Stimulated activated CD4-positive, alpha-beta T cell treated with anti-CD3 and anti-CD28 coated beads, Interleukin-12 subunit alpha, Interleukin-12 subunit beta, amount 100 ng/mL, for 24 hours (primary cell): ENCODE data around the gene FBN1.

Experiments
- DNase-seq, 2 experiments: peaks; one replicate each; pipeline ENCODE4 v3.0.0-alpha.2; 2020; ENCODE audit warnings: low read depth in 2 of 2

Gene FBN1

DNA sequence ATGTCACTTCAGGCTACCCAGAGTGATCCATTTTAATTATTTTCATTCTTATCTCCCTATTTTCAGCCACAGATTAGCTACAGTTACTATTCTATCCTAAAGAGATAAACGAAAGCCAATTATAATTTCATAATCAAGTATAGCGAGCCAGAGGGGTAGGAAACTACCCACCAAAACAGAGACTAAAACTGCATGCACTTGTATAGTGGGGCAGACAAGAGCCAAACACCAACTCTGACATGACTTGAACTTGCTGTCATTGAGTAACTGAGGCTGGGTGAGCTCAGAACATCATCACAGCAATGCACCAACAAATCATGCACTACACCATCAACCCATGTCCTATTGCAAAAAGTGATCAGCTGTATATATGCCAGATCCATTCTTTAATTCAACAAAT lies 64.8 kb downstream of the FBN1 start:
- DNase-seq: no peak

DNA sequence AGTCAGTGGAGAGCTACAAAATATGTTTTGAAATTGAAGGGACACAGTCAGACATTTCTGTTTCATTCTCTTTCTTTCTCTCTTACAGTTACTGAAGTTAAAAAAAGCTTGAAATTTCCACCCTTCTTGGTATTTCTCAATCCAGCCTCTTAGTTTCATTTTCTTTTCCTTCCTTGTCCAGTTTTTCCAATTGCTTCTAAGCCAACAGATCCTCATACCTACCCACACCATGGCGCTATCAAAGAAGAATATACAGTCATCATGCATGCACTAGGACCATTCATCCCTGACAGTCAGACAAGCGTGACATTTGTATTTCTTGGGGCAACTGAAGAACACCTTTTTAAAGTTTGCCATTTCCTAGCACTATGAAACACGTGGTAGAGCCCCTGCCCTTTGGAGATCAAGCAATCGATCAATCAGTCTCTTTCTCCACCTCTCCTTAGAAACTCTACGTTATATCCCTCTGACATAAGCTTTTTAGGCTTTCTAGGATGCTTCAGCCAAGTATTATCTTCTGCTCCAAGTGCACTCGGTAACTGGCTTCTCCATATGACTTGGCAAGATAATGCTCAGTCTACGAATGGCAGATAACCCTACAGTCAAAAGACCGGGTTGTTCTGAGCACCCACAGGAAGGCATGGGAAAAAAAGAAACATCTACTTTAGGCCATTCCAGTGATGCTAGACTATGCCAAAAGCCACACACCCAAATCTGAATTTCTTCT lies 65.4 kb downstream of the FBN1 start:
- no peak for DNase-seq

GRCh38 chr15:48578965-48579364 lies 66.5 kb downstream of the FBN1 start:
- DNase-seq: no peak

DNA sequence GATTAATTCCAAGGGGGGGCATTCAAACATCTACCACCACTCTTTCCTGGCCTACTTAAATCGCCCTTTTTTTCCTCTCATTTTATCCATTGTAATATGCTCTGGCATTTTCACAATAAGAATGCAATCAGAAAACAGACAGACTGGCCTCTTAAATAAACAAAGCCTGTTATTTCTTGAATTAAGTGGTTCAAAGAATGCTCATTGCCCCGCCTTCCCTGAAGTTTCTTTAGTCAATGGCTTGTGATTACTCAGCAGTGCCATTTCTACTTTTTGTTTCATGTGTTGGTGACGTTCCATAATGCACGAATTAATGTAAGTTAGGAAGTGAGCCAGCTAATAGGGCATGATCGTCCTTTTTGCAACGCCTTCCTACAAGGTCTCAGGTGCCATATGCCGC lies 68.0 kb downstream of the FBN1 start:
- no peak for DNase-seq

DNA sequence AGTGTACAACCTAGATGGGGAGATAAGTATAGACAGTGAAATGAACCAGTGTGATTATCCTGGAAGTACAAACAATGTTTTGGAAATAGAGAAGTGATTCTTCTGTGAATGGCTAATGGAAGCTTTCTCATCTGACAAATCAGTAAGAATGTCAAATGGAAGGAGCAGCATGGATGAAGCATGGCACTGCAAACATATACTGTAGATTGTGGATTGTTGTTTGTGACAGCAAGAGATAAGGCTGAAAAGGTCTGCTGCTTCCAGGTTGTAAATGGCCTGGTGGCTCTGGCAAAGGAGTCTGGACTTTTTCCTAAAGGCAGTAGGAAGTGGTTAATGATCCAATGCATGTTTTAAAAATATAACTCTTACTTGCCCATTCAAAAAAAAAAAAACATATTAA lies 71.3 kb downstream of the FBN1 start:
- DNase-seq: no peak

- DNase-seq: no peak
These were observed 71.7 kb downstream of the FBN1 start for GRCh38 chr15:48573780-48574179.

DNA sequence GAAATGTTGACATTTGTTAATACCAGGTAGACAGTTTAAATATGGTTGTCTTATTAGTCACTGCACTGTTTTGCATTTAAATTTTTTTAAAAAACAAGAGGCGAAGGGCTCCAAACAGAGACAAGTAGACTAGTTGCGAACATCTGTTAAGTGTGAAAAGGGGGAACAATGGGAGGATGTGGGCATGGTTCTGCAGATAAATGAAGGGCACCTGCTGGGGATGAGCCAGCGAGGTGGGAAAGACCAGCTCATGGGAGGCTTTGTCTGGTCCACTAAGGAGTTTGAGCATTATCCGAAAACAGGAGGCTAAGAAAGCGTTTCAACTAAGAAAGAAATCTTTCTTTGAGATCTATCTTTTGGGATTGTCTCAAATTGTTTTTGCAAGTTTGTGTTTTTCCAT lies 72.7 kb downstream of the FBN1 start:
- no peak for DNase-seq

DNA sequence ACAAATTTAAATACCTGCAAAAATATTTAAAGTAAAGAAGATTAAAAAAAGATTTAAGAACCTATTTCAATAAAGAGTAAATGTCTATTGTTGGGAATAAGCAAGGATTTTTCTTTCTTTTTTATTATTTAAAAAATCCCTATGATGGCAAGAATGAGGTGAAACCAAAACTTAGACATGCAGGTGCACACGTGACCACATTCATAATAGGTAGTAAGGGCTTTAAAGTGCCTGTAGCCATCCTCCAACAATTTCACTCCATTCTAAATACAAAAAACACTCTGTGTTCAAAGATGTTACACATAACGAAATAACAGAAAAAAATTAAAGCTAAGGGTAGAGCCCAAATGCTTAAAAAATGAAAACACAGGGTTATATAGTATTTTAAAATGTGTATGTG lies 74.0 kb downstream of the FBN1 start:
- no peak for DNase-seq

DNA sequence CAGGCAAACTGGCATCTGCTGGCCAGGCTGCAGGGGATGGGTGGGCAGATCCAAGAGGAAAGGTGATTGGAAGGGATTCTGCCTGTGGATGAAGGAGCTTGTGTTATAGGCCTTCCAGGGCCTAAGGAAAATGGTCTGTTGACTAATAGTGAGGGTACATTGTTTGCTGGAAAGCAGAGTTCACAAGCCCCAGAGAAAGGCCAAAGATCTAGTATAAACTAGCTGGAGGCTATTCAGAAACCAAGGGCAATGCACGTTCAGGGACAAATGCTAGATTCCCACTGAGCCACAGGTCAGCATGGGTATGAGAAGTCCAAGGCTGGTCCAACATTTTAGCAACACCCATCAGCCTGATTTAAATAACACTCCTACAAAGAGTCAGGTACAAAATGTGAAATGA lies 74.7 kb downstream of the FBN1 start:
- DNase-seq: no peak

GRCh38 chr15:48569591-48570302 lies 75.8 kb downstream of the FBN1 start:
- no peak for DNase-seq

- no peak for DNase-seq
These were observed 78.8 kb downstream of the FBN1 start for GRCh38 chr15:48566668-48567067.

DNA sequence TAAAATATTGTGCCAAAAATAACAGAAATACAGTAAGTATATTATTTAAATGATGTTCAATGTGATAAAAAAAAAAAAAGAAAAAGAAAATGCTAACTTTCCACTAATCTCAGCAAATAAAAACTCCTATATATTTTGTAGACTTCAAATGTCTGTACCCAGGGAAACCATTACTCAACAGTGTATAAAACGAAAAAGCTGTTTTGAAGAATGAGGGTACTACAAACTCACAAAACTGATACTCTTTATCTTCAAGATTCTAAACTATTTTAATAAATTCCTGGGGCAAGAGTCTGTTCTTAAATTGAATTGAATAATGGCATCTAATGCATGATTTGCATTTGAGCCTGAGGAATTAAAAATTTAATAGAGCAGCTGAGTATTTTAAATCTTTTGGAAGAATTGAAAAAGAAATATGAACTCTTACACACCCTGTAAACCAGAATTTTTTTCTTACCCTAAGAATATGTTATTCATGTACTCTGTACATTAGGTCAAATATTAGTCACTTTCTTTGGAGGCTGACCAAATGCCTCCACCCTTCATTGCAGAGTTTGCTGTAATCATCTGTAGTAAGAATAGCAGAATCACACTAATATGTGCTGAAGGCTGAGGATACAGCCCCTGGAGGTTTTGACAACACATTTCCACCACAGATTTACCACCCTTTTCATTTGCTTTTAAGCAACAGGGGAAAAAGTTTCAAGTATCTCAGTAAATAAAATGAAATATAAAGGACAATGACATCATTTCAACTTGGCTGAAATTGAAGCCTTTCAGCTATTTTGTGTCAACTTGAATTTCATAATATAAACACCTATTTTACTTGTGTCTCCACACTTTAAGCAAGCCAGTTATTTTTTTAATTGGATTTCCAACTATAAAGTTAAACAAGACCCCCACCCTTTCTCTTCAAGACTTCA lies 79.7 kb downstream of the FBN1 start:
- no peak for DNase-seq

GRCh38 chr15:48564690-48565089 lies 80.8 kb downstream of the FBN1 start:
- DNase-seq: no peak

DNA sequence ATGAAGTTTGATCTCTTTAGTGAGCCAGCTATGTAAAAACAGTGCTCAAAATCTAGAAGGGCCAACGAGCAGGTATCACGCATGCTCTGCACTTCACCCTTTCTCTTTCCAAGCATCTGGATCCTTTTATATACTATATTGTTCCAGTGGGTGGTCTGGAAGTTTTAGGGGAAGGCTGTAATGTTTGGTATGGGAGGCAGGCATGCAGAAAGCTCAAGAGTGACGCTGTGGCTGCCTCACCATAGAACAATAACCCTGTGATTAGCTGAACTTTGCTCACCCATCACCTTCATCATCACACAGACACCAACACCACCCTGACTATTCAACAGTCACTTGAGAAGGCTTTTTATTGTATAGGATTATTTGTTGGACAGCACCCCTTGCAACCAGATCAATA lies 81.6 kb downstream of the FBN1 start:
- no peak for DNase-seq

- DNase-seq: no peak
These were observed 85.0 kb downstream of the FBN1 start for GRCh38 chr15:48560321-48561051.

DNA sequence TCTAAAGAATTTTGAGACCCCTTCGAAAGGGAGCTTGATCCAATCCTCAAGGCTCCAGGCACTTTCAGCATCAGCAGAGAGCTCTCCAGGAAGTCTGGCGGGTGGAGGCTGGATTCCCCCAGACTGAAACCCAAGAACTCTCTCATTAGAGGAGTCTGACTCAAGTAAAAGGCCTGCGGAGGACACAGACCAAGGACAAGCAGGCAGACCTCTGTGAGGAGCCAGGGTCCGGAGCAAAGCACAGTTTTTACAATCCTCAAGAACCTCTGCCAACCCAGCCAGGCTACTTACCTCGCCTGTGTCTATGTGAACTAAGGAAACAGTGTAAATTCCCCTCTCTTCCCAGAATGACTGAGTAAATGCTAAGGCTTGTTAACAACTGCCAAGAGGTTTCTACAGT lies 86.2 kb downstream of the FBN1 start:
- DNase-seq: no peak

DNA sequence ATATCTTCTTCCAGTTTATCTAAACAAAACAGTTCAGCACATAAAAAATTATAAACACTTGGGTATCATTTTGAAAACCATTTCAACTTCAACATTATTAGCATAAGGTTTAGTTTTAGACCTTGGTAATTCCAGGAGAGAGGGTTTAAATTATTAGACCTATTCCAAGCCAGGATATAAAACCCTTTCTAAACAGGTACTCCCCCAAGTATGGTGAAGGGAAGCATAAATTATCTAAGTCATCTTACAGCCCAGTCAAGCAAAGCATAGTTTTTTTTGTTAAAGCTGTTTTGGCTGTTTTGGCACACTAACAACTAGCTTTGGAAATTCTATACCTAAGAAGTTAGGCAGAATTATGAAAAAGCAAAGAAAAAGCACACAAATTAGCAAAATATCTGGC lies 87.3 kb downstream of the FBN1 start:
- DNase-seq: no peak

GRCh38 chr15:48557335-48557734 lies 88.2 kb downstream of the FBN1 start:
- no peak for DNase-seq

DNA sequence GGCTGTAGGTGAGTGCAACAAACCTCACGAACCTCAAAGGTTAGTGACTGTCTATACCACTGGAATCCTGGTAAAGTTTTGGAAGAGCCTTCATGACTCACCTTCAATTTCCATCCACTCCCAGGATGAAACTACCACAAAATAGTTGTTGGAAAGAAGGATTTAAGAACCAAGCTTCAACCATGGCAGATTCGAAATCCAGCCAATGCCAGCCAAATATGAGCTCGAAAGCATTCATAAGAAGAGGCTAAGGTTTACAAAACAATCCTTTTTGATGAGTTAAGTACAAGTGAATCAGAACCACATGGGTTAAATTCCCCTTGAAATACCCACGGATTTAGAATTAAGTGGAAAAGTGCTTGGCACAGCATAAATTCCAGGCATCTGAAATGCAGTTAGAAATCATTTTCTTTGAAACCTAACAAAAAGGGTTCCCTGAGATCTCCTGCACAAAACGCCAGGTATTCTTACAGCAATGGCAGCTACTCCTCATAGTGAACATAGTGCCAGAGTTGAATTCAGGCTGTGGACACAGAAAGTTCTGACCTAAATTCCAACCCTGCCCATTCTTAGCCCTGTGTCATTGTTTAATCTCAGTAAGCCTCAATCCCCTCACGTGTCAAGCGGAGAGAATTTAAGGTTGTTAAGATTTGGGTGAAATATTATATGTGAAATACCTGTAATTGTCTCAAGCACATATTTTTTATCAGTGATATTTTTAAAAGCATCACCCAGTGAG lies 89.2 kb downstream of the FBN1 start:
- no peak for DNase-seq

- DNase-seq: no peak
These were observed 90.1 kb downstream of the FBN1 start for GRCh38 chr15:48555241-48555881.

GRCh38 chr15:48554112-48554511 lies 91.4 kb downstream of the FBN1 start:
- no peak for DNase-seq
